Lower leg skin (tissue), 3 donors: ENCODE results near the gene IMPACT.

Experiments
- CTCF ChIP-seq, 3 donors: fragments of 450-650 bp; IDR thresholded peaks; one replicate each; pipeline ENCODE4 v1.5.1; 2016; ENCODE audit warnings: antibody characterized with exemption in 3 of 3, mild to moderate bottlenecking in 3 of 3, moderate library complexity in 2 of 3
- POLR2A ChIP-seq, 2 donors: fragments of 450-650 bp; IDR thresholded peaks; one replicate each; pipeline ENCODE4 v1.6.1; 2016 to 2017; ENCODE audit warnings: antibody characterized with exemption in 2 of 2, mild to moderate bottlenecking in 1 of 2, moderate library complexity in 1 of 2

GRCh38 chr18:24403076-24403475, 23.4 kb upstream of the IMPACT start:
- TF ChIP-seq CTCF (IDR thresholded peaks at IDR 0.05) (no peak), POLR2A (IDR thresholded peaks at IDR 0.05) (no peak)
